CD4-positive, CD25-positive, alpha-beta regulatory T cell (primary cell): Measurements from ENCODE around the gene DNAJB2. TPM values are rescaled to one million over a fixed set of nuclear protein-coding genes. Genes with fewer than 3 reads are reported as not detected.

Source experiments
- ATAC-seq, 2 donors: fragments of 150-1000 bp; cut with Tn5 transposase; one replicate each; pipeline ENCODE4 v1.10.0; 2021; ENCODE audit warnings: low read depth in 2 of 2, moderate number of reproducible peaks in 2 of 2, moderate library complexity in 1 of 2
- DNase-seq, 3 donors: peaks; one replicate each; pipeline versions ENCODE4 v3.0.0 to v3.0.0-alpha.2; 2012 to 2022; ENCODE audit warnings: mixed read lengths in 1 of 3
- H3K27ac ChIP-seq: one replicate; pipeline ENCODE4 v1.7.0; 2013; ENCODE audit warnings: mild to moderate bottlenecking, low read length; ENCODE audit not compliant: insufficient read depth, poor library complexity, severe bottlenecking
- H3K27me3 ChIP-seq: one replicate; pipeline ENCODE4 v1.7.0; 2013; ENCODE audit warnings: low read length; ENCODE audit not compliant: control insufficient read depth, insufficient read depth
- H3K36me3 ChIP-seq: one replicate; pipeline ENCODE4 v1.7.0; 2013; ENCODE audit warnings: mild to moderate bottlenecking, low read length, moderate library complexity; ENCODE audit not compliant: control insufficient read depth, insufficient read depth
- H3K4me1 ChIP-seq: 2 replicates; pipeline ENCODE4 v1.7.0; 2013; ENCODE audit warnings: mild to moderate bottlenecking, low read length; ENCODE audit not compliant: insufficient read depth, control insufficient read depth, poor library complexity, severe bottlenecking
- H3K4me3 ChIP-seq: one replicate; pipeline ENCODE4 v1.7.0; 2013; ENCODE audit warnings: low read depth, mild to moderate bottlenecking, low read length, moderate library complexity
- H3K9me3 ChIP-seq, 2 experiments: 1 replicate in 1 of 2; 2 replicates in 1 of 2; pipeline ENCODE4 v1.7.0; 2013; ENCODE audit warnings: low read length in 2 of 2, mild to moderate bottlenecking in 1 of 2, moderate library complexity in 1 of 2; ENCODE audit not compliant: control insufficient read depth in 2 of 2
- H3K27ac Mint-ChIP-seq, 3 donors: one replicate each; pipeline ENCODE4 v1.8.0; 2020 to 2022; ENCODE audit warnings: mild to moderate bottlenecking in 3 of 3, mixed read lengths in 3 of 3, moderate library complexity in 2 of 3
- H3K27me3 Mint-ChIP-seq: one replicate; pipeline ENCODE4 v1.8.0; 2022; ENCODE audit warnings: mild to moderate bottlenecking, mixed read lengths
- H3K36me3 Mint-ChIP-seq: one replicate; pipeline ENCODE4 v1.8.0; 2020; ENCODE audit warnings: mixed read lengths
- H3K4me1 Mint-ChIP-seq, 4 donors: one replicate each; pipeline ENCODE4 v1.8.0; 2020 to 2022; ENCODE audit warnings: mixed read lengths in 4 of 4, mild to moderate bottlenecking in 1 of 4
- H3K4me3 Mint-ChIP-seq, 4 donors: one replicate each; pipeline ENCODE4 v1.8.0; 2020 to 2022; ENCODE audit warnings: mild to moderate bottlenecking in 4 of 4, mixed read lengths in 4 of 4, moderate library complexity in 3 of 4
- H3K9me3 Mint-ChIP-seq, 7 donors: one replicate each; pipeline ENCODE4 v1.8.0; 2020 to 2022; ENCODE audit warnings: mixed read lengths in 7 of 7, mild to moderate bottlenecking in 3 of 7, moderate library complexity in 2 of 7
- polyA plus RNA-seq, 4 donors: library from polyadenylated mRNA; unstranded; fragments of 300-500 nt; fragmentation: Illumina TruSeq; gene quantifications; one replicate each; pipeline ENCODE4 v1.2.3, GENCODE V29; 2021
- total RNA-seq: library from RNA; stranded (reverse); gene quantifications from one replicate; pipeline ENCODE4 v1.2.3, GENCODE V29; 2022

DNAJB2 gene
- total and polyA plus RNA-seq, 5 donors from 2014 or later: 6.0 to 133 (median 6.3) TPM

DNA sequence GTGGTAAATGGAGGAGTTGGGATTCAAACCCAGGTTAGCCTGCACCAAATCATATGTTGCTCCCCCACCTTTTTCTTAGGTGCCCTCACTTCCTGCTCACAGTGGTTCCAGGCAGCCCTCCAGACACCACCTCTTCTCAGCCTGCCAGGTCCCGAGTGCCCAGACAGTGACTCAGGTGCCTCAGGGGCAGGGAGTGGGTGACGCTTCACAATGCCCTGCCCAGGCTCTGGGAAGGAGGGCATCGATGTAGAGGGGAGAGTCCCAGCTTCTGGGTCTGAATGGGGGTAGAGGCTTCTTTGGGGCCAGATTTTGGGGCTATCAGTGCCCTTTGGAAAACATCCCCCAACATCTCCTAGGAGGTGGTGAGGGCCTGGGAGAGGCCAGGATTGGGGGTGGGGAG is 5.2 kb upstream of the DNAJB2 start:
- Histone ChIP-seq H3K27ac (no peak overlapping the region), H3K36me3 (no peaks in the 10 kb centered on the region), H3K4me3 (no peak overlapping the region), H3K9me3 (no peaks in the 10 kb centered on the region), H3K27me3 (no peaks in the 10 kb centered on the region), H3K4me1 (peaks cover 17% of the 10 kb centered on the region)
- ATAC-seq (no peak), DNase-seq (no peak)
- H3K9me3 Mint-ChIP-seq: no peaks in the 10 kb centered on the region
- no peaks in the 10 kb centered on the region for H3K36me3 Mint-ChIP-seq
- H3K4me1 Mint-ChIP-seq: peaks cover 10 to 19% (median 17%) of the 10 kb centered on the region in 4 donors
- H3K27ac Mint-ChIP-seq: no peak overlapping the region
- peaks cover 18% of the 10 kb centered on the region for H3K27me3 Mint-ChIP-seq
- H3K4me3 Mint-ChIP-seq: no peak overlapping the region

DNA sequence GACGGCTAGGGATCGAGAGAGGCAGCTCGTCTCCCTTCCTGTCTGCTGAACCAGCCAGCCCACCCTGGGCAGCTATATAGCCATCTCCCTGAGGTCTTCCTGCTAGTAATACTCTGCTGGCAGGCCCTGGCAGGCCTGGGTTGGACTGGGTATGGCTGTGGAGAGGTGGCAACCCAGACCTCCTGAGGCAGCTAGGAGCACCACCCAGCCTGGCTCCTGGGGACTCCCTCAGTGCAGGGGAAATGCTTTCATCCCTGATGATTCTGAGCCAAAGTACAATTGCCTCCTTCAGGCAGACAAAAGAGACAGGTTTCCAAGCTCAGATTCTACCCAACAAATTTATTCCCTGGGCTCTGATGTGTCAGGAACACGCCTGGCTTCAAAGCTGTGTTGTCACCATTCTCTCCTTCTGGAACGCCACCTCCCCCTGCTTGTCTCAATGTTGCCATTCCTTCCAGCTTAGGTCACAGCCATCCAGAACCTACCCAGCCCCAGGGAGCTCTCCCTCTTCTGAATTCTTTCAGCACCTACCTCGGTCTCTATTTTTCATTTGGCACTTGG is 4.7 kb upstream of the DNAJB2 start:
- no peaks in the 10 kb centered on the region for H3K36me3 Mint-ChIP-seq
- H3K27me3 ChIP-seq: no peaks in the 10 kb centered on the region
- DNase-seq (no peak), ATAC-seq (no peak)
- peaks cover 18% of the 10 kb centered on the region for H3K4me1 ChIP-seq
- peaks cover 14% of the 10 kb centered on the region for H3K27me3 Mint-ChIP-seq
- H3K9me3 ChIP-seq: no peaks in the 10 kb centered on the region
- no peak overlapping the region for H3K27ac ChIP-seq
- no peak overlapping the region for H3K27ac Mint-ChIP-seq
- H3K4me3 Mint-ChIP-seq: no peak overlapping the region
- no peaks in the 10 kb centered on the region for H3K9me3 Mint-ChIP-seq
- no peak overlapping the region for H3K4me3 ChIP-seq
- H3K36me3 ChIP-seq: no peaks in the 10 kb centered on the region
- peaks cover 10 to 22% (median 19%) of the 10 kb centered on the region in 4 donors for H3K4me1 Mint-ChIP-seq

DNA sequence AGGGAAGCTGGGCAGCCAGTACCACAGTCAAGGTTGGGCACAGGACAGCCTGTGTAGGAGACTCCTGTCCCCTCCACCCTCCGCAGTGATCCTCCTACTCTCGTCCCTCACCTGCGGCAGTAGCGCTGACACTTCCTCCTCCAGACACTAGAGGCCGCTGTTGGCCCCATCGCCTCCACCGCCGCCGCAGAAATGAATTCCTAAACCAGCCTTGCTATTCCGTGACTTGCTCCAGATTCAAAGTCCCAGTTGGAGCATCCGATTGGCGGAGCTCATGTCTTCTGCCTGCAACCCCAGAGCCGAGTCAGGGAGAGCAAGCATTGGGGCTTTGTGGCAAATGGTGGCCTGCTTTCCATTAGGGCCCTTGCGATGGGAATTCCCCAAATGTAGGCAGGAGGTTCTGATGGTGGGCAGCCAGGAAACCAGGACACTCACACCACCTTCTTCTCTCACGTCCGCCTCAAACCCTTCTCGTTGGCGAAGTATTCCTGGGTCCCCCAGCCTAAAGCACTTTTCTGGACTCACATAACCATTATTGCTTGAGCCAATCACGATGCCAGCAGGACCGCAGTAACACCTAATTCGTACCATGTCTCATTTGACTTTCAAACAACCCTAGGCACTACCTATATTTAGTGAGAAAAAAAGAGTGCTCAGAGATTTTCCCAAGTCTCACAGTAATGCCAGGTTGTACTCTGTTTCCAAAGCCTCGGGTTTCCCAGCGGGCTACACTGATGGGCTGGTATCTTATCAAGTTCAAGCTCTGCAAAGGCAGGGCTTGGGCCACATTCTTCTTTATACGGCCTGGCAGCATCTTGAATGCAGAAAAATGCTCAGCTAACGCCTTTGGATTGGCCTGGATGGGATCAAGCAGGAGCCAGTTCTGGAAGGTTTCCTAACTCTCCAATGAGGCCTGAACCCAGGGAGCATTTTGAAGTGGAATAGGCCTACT is 1.2 kb upstream of the DNAJB2 start:
- H3K27ac ChIP-seq: peak overlapping the region; percentile 99
- Mint-ChIP-seq H3K9me3 (peaks cover 0 to 2% (median 0%) of the 10 kb centered on the region in 7 donors), H3K4me1 (peaks cover 20 to 55% (median 26%) of the 10 kb centered on the region in 4 donors)

GRCh38 chr2:219278655-219279150 is 463 bp upstream of the DNAJB2 start:
- Mint-ChIP-seq H3K4me1 (peaks cover 22 to 60% (median 27%) of the 10 kb centered on the region in 4 donors), H3K9me3 (peaks cover 0 to 2% (median 0%) of the 10 kb centered on the region in 7 donors), H3K27me3 (peaks cover 12% of the 10 kb centered on the region), H3K36me3 (peaks cover 23% of the 10 kb centered on the region), H3K4me3 (peak overlapping the region; percentile 93 to 98 (median 96)), H3K27ac (peak overlapping the region; percentile 48 to 100 (median 100))
- ATAC-seq: no peak
- no peaks in the 10 kb centered on the region for H3K9me3 ChIP-seq
- peaks cover 35% of the 10 kb centered on the region for H3K36me3 ChIP-seq
- peak overlapping the region; percentile 99 for H3K27ac ChIP-seq
- H3K4me1 ChIP-seq: peaks cover 28% of the 10 kb centered on the region
- no peak for DNase-seq
- no peaks in the 10 kb centered on the region for H3K27me3 ChIP-seq
- H3K4me3 ChIP-seq: peak overlapping the region; percentile 78

More for the DNA sequence above, 1.2 kb upstream of the DNAJB2 start:
- Histone ChIP-seq H3K27me3 (no peaks in the 10 kb centered on the region), H3K4me1 (peaks cover 28% of the 10 kb centered on the region), H3K9me3 (no peaks in the 10 kb centered on the region), H3K4me3 (peak overlapping the region; percentile 78), H3K36me3 (peaks cover 27% of the 10 kb centered on the region)
- no peak for ATAC-seq
- peak; percentile 64 to 76 (median 68) for DNase-seq
- H3K4me3 Mint-ChIP-seq: peak overlapping the region; percentile 93 to 98 (median 96)
- peaks cover 12% of the 10 kb centered on the region for H3K27me3 Mint-ChIP-seq
- peak overlapping the region; percentile 76 to 100 (median 100) for H3K27ac Mint-ChIP-seq
- peaks cover 17% of the 10 kb centered on the region for H3K36me3 Mint-ChIP-seq

GRCh38 chr2:219279916-219280516 is 850 bp downstream of the DNAJB2 start:
- H3K36me3 Mint-ChIP-seq: peaks cover 25% of the 10 kb centered on the region
- H3K9me3 Mint-ChIP-seq: peaks cover 0 to 2% (median 0%) of the 10 kb centered on the region in 7 donors
- H3K27ac Mint-ChIP-seq: peak overlapping the region; percentile 99 to 100 (median 100)
- H3K4me3 ChIP-seq: peak overlapping the region; percentile 72
- no peaks in the 10 kb centered on the region for H3K9me3 ChIP-seq
- peaks cover 22 to 64% (median 29%) of the 10 kb centered on the region in 4 donors for H3K4me1 Mint-ChIP-seq
- H3K27me3 Mint-ChIP-seq: peaks cover 9% of the 10 kb centered on the region
- no peak for DNase-seq
- no peaks in the 10 kb centered on the region for H3K27me3 ChIP-seq
- peaks cover 47% of the 10 kb centered on the region for H3K36me3 ChIP-seq
- H3K27ac ChIP-seq: peak overlapping the region; percentile 99
- ATAC-seq: no peak
- peak overlapping the region; percentile 91 to 98 (median 95) for H3K4me3 Mint-ChIP-seq
- peaks cover 31% of the 10 kb centered on the region for H3K4me1 ChIP-seq

- Mint-ChIP-seq H3K36me3 (peaks cover 28% of the 10 kb centered on the region), H3K4me3 (peak overlapping the region in 3 of 4 donors; percentile 55 to 97 (median 75)), H3K27me3 (peaks cover 8% of the 10 kb centered on the region), H3K27ac (peak overlapping the region in 2 of 3 donors; percentile 100), H3K9me3 (peaks cover 0 to 2% (median 0%) of the 10 kb centered on the region in 7 donors), H3K4me1 (peaks cover 22 to 67% (median 29%) of the 10 kb centered on the region in 4 donors)
- peaks cover 33% of the 10 kb centered on the region for H3K4me1 ChIP-seq
- peak overlapping the region; percentile 99 for H3K27ac ChIP-seq
- H3K27me3 ChIP-seq: no peaks in the 10 kb centered on the region
- H3K4me3 ChIP-seq: no peak overlapping the region
- no peak for DNase-seq
- peaks cover 54% of the 10 kb centered on the region for H3K36me3 ChIP-seq
- ATAC-seq: no peak
- H3K9me3 ChIP-seq: no peaks in the 10 kb centered on the region
These were observed 1.5 kb downstream of the DNAJB2 start for GRCh38 chr2:219280651-219281050.

DNA sequence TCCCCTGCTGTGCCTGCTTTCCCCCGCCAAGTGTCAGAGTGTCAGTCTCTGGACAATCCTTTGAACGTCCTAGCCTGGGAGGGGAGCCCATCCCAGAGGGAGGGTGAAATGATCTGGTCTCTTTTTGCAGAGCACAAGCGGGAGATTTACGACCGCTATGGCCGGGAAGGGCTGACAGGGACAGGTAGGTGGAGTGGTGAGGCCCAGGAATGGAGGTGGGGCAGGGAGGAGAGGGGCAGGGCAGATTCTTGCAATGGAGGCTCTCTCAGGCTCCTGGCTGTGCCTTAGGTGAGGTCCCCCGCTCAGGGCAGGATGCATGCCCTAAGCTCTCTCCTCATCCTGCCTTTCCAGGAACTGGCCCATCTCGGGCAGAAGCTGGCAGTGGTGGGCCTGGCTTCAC is 2.4 kb downstream of the DNAJB2 start:
- Mint-ChIP-seq H3K27ac (peak overlapping the region in 2 of 3 donors; percentile 85 to 100), H3K4me1 (peaks cover 22 to 67% (median 29%) of the 10 kb centered on the region in 4 donors), H3K9me3 (peaks cover 0 to 2% (median 0%) of the 10 kb centered on the region in 7 donors), H3K36me3 (peaks cover 28% of the 10 kb centered on the region), H3K27me3 (peaks cover 8% of the 10 kb centered on the region), H3K4me3 (peak overlapping the region in 2 of 4 donors; percentile 65 to 75)
- DNase-seq: no peak
- Histone ChIP-seq H3K36me3 (peaks cover 55% of the 10 kb centered on the region), H3K4me3 (no peak overlapping the region), H3K9me3 (no peaks in the 10 kb centered on the region), H3K4me1 (peaks cover 33% of the 10 kb centered on the region), H3K27me3 (no peaks in the 10 kb centered on the region), H3K27ac (no peak overlapping the region)
- no peak for ATAC-seq
